Endothelial cell of umbilical vein (primary cell): ENCODE results near the gene SRGAP1.

Experiments used
- CTCF ChIP-seq, 2 donors: IDR thresholded peaks; 1 replicate in 1 of 2; 2 replicates in 1 of 2; pipeline ENCODE4 v1.5.1; 2011; ENCODE audit warnings: low read length in 2 of 2, mild to moderate bottlenecking in 2 of 2, moderate library complexity in 2 of 2, control low read depth in 1 of 2, inconsistent platforms in 1 of 2, low read depth in 1 of 2; ENCODE audit not compliant: insufficient read depth in 1 of 2; ENCODE audit errors: extremely low read depth in 1 of 2
- EZH2 ChIP-seq: IDR thresholded peaks from 2 replicates; pipeline ENCODE4 v1.6.1; 2012; ENCODE audit warnings: borderline replicate concordance, low read depth, mild to moderate bottlenecking, moderate library complexity, low read length, inconsistent platforms; ENCODE audit not compliant: severe bottlenecking
- FOS ChIP-seq: IDR thresholded peaks from 2 replicates; pipeline ENCODE4 v1.6.1; 2011; ENCODE audit warnings: mild to moderate bottlenecking, low read length, moderate library complexity, borderline replicate concordance; ENCODE audit not compliant: insufficient read depth
- JUN ChIP-seq: IDR thresholded peaks from 2 replicates; pipeline ENCODE4 v1.6.1; 2011; ENCODE audit warnings: borderline replicate concordance, low read depth; ENCODE audit not compliant: insufficient read length, insufficient read depth
- MAX ChIP-seq: IDR thresholded peaks from 2 replicates; pipeline ENCODE4 v1.6.1; 2011; ENCODE audit not compliant: insufficient read depth, insufficient read length
- MYC ChIP-seq: IDR thresholded peaks from one replicate; pipeline ENCODE4 v1.6.1; 2011; ENCODE audit warnings: mild to moderate bottlenecking, low read depth, low read length
- POLR2A ChIP-seq: IDR thresholded peaks from 2 replicates; pipeline ENCODE4 v1.6.1; 2012; ENCODE audit warnings: low read depth, mild to moderate bottlenecking, control low read depth, low read length
- POLR2AphosphoS5 ChIP-seq: IDR thresholded peaks from 2 replicates; pipeline ENCODE4 v1.6.1; 2012; ENCODE audit warnings: low read depth, mild to moderate bottlenecking, control low read depth, low read length, moderate library complexity; ENCODE audit not compliant: insufficient read depth

- TF ChIP-seq CTCF (IDR thresholded peaks at IDR 0.05; ENCODE audit: extremely low read depth in 1 of 2, insufficient read depth in 1 of 2, low read depth in 1 of 2, low read length in 2 of 2) (no peak), POLR2A (no peak), MAX (no peak), EZH2 (no peak), POLR2AphosphoS5 (no peak), JUN (no peak), FOS (no peak), MYC (no peak)
These were observed 22.1 kb upstream of the SRGAP1 start for GRCh38 chr12:63822352-63822751.
